OCI-LY7 (cell line): Measurements from ENCODE around the gene FCER1G.

Experiments used
- EZH2phosphoT487 ChIP-seq: fragments of 200-600 bp; sonication (generic); IDR thresholded peaks from 2 replicates; pipeline ENCODE4 v1.6.1; 2018; ENCODE audit warnings: low read depth, borderline replicate concordance, mild to moderate bottlenecking, mixed run types, antibody characterized with exemption, low read length, moderate library complexity, mixed read lengths
- TF ChIP-seq, protein P1 (sequence below): fragments of 200-600 bp; sonication (generic); conservative IDR thresholded peaks from 2 replicates; pipeline ENCODE4 v1.5.1; 2014; ENCODE audit warnings: mild to moderate bottlenecking, antibody characterized with exemption, low read length, moderate library complexity, mixed read lengths

DNA sequence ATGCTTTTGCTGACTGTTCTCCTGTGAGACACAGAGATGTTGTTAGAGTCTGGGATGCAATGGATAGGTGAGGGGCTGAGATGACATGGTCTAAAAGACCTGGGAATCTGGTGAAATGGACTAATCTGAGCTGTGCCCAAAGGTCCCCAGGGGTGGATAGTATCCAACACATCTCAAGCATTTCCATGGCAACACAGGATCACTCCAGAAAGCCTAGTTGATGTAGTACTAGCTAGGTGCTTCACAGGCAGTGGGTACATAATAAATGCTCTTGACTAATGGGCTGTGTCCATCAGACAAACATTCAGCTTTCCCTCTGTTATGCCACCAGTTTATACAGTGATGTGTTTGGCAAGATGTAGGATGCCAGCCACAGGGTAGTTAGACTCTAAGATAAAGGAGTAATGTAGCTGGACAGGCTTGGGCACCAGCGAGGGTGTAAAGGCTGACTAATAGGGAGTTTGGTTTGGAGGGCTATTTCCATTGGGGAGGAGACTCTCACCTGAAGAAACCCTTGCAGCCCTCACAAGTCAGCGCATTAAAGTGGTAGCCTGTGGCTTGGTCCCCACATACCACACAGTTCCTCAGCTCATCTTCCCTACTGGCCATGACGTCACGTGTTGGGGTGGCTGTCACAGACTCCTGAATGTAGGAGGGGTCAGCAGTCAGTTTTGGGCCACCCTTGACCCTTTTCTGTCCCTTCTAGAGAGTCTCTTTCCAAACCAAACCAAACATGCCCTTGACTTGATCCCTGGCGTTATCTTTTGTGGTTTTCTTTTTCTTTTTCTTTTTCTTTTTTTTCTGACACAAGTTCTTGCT, 21.1 kb downstream of the FCER1G start:
- TF ChIP-seq, protein P1, sequence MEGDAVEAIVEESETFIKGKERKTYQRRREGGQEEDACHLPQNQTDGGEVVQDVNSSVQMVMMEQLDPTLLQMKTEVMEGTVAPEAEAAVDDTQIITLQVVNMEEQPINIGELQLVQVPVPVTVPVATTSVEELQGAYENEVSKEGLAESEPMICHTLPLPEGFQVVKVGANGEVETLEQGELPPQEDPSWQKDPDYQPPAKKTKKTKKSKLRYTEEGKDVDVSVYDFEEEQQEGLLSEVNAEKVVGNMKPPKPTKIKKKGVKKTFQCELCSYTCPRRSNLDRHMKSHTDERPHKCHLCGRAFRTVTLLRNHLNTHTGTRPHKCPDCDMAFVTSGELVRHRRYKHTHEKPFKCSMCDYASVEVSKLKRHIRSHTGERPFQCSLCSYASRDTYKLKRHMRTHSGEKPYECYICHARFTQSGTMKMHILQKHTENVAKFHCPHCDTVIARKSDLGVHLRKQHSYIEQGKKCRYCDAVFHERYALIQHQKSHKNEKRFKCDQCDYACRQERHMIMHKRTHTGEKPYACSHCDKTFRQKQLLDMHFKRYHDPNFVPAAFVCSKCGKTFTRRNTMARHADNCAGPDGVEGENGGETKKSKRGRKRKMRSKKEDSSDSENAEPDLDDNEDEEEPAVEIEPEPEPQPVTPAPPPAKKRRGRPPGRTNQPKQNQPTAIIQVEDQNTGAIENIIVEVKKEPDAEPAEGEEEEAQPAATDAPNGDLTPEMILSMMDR = no peak
- TF ChIP-seq EZH2phosphoT487 = no peak
